Measurements from ENCODE around the gene GLYR1. TPM values are rescaled to one million over a fixed set of nuclear protein-coding genes. Genes with fewer than 3 reads are reported as not detected.

Gene GLYR1
- total RNA-seq, 2 donors from 2014 or later = 57.4 to 60.8 TPM

- H3K9me3 ChIP-seq = no peaks in the 10 kb centered on the region
- peaks cover 0 to 6% of the 10 kb centered on the region in 2 donors for H3K36me3 ChIP-seq
- 75% methylated on average over 16 of the region's 16 CpGs for WGBS
- no peak overlapping the region for H3K4me3 ChIP-seq
- H3K27me3 ChIP-seq (replicated peaks; ENCODE audit: insufficient read depth) = no peaks in the 10 kb centered on the region
- no peak for DNase-seq (ENCODE audit: low spot score)
- TF ChIP-seq POLR2AphosphoS5 (IDR thresholded peaks at IDR 0.05) (no peak), POLR2A (IDR thresholded peaks at IDR 0.05) (no peak)
- TF ChIP-seq, protein P1, sequence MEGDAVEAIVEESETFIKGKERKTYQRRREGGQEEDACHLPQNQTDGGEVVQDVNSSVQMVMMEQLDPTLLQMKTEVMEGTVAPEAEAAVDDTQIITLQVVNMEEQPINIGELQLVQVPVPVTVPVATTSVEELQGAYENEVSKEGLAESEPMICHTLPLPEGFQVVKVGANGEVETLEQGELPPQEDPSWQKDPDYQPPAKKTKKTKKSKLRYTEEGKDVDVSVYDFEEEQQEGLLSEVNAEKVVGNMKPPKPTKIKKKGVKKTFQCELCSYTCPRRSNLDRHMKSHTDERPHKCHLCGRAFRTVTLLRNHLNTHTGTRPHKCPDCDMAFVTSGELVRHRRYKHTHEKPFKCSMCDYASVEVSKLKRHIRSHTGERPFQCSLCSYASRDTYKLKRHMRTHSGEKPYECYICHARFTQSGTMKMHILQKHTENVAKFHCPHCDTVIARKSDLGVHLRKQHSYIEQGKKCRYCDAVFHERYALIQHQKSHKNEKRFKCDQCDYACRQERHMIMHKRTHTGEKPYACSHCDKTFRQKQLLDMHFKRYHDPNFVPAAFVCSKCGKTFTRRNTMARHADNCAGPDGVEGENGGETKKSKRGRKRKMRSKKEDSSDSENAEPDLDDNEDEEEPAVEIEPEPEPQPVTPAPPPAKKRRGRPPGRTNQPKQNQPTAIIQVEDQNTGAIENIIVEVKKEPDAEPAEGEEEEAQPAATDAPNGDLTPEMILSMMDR (IDR thresholded peaks at IDR 0.05) = no peak
- peak overlapping the region; percentile 11 to 48 for H3K27ac ChIP-seq
- H3K4me1 ChIP-seq (replicated peaks) = peaks cover 9% of the 10 kb centered on the region
- intact Hi-C loops (cut with DNase I) = no loop called here
These were observed 32.4 kb downstream of the GLYR1 start for GRCh38 chr16:4814542-4815173.

DNA sequence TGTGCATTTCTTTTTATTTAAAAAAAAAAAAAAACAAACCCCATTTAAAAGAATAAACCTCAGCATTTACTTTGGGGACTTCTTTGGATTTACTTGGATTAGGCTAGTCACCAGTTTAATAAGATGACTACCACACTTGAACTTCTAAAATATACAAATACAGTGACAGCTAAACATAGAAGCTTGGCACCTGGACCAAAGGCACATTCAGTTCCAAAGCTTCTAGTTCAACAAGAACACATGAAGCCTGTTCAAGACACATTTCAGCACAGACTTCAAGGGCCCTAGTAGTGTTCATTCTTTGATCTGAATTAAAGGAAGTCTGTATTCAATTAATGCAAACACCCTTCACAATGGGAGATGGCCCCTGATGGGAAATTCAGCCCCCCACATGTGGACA is 33.0 kb downstream of the GLYR1 start:
- peak overlapping the region; percentile 48 to 61 for H3K27ac ChIP-seq
- no peak overlapping the region for H3K4me3 ChIP-seq
- DNase-seq (ENCODE audit: low spot score) = no peak
- H3K9me3 ChIP-seq = no peaks in the 10 kb centered on the region
- TF ChIP-seq POLR2AphosphoS5 (IDR thresholded peaks at IDR 0.05) (peak; percentile 59), POLR2A (IDR thresholded peaks at IDR 0.05) (no peak)
- TF ChIP-seq, protein P1 (IDR thresholded peaks at IDR 0.05) = no peak
- peaks cover 9% of the 10 kb centered on the region for H3K4me1 ChIP-seq (replicated peaks)
- no peaks in the 10 kb centered on the region for H3K27me3 ChIP-seq (replicated peaks; ENCODE audit: insufficient read depth)
- intact Hi-C loops (cut with DNase I) = no loop called here
- peaks cover 0 to 6% of the 10 kb centered on the region in 2 donors for H3K36me3 ChIP-seq

GRCh38 chr16:4813251-4814003 is 33.7 kb downstream of the GLYR1 start:
- Histone ChIP-seq H3K36me3 (peaks cover 0 to 6% of the 10 kb centered on the region in 2 donors), H3K27ac (peak overlapping the region; percentile 3 to 61)
- intact Hi-C loops (cut with DNase I) = no loop called here

DNA sequence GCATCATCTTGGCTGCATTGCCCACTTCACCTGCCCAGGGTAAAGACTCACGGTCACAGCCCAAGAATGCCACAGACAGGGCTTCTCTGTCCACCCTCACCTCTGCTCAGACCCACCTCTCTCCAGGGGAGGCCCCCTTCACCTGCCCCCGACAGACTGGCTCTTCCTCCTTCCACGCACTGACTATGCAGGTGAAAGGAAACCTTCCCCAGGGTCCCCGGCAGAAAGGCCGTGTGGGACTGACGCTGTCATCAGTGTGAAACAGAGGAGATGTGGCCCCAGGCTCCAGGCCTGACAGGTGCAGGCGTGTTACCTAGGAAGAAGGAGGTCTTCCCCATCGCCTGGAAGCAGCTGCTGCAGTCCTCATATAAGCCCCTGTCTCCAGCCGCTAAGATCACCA is 35.3 kb downstream of the GLYR1 start:
- TF ChIP-seq POLR2A (IDR thresholded peaks at IDR 0.05) = no peak
- TF ChIP-seq, protein P1 (IDR thresholded peaks at IDR 0.05) = no peak
- TF ChIP-seq POLR2AphosphoS5 (IDR thresholded peaks at IDR 0.05) = no peak

More at GRCh38 chr16:4813251-4814003, 33.7 kb downstream of the GLYR1 start:
- no peak for DNase-seq (ENCODE audit: low spot score)
- H3K4me3 ChIP-seq = no peak overlapping the region
- peaks cover 9% of the 10 kb centered on the region for H3K4me1 ChIP-seq (replicated peaks)
- WGBS = 92% methylated on average over 16 of the region's 16 CpGs
- H3K27me3 ChIP-seq (replicated peaks; ENCODE audit: insufficient read depth) = no peaks in the 10 kb centered on the region
- TF ChIP-seq, protein P1 (IDR thresholded peaks at IDR 0.05) = no peak
- TF ChIP-seq POLR2AphosphoS5 (IDR thresholded peaks at IDR 0.05) (no peak), POLR2A (IDR thresholded peaks at IDR 0.05) (no peak)
- no peaks in the 10 kb centered on the region for H3K9me3 ChIP-seq

More for the DNA sequence above, 35.3 kb downstream of the GLYR1 start:
- peaks cover 9% of the 10 kb centered on the region for H3K4me1 ChIP-seq (replicated peaks)
- intact Hi-C loops (cut with DNase I) = no loop called here
- DNase-seq (ENCODE audit: low spot score) = no peak
- H3K4me3 ChIP-seq = no peak overlapping the region
- no peak overlapping the region for H3K27ac ChIP-seq
- 86% methylated on average over 9 of the region's 9 CpGs for WGBS
- peaks cover 0 to 6% of the 10 kb centered on the region in 2 donors for H3K36me3 ChIP-seq
- no peaks in the 10 kb centered on the region for H3K9me3 ChIP-seq
- H3K27me3 ChIP-seq (replicated peaks; ENCODE audit: insufficient read depth) = no peaks in the 10 kb centered on the region
